Measurements from ENCODE around the gene SLC38A4. TPM values are rescaled to one million over a fixed set of nuclear protein-coding genes. Genes with fewer than 3 reads are reported as not detected.

Gene SLC38A4
- total RNA-seq, 1 donor from 2014 or later = 2.1 TPM

DNA sequence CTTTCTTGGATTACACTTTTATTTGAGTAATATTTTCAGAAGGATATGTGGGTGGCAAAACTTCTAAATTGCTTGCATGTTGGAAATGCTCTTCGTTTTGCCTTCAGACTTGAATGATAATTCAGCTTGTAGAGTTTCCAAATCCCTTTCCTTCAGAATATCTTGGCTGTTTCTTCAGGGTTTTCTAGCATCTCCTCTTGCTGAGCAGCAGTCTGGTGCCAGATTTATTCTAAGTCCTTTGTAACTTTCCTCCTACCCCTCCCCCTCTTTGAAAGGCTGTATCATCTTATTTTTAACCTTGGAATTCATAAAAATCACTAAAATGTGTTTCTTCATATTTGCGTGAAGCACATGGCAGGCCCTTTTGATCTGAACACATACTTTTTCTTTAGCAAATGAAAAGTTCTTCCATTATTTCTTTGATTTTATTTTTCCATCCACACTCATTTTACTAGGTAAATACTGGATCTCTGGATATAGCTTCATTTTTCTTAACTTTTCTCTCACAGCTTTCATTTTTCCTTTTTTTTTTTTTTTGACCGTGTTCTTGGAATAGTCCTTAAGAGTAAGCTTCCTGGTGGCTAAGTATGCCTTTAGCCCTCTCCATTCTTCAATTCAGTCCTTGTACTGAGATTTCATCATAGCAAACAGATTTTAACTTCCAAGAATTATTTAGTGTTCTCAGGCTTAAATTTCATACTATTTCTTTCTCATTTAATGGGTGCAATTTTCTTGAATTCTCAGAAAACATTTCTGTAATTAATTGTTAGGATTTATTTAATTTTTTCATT, 102.0 kb downstream of the SLC38A4 start:
- intact Hi-C loops (cut with micrococcal nuclease) = no loop called here
- no peak for ATAC-seq
- DNase-seq = no peak

GRCh38 chr12:46722394-46723185, 103.2 kb downstream of the SLC38A4 start:
- no peak for ATAC-seq
- intact Hi-C loops (cut with micrococcal nuclease) = no loop called here
- peak; percentile 31 for DNase-seq

GRCh38 chr12:46718495-46718894, 107.3 kb downstream of the SLC38A4 start:
- DNase-seq = no peak
- intact Hi-C loops (cut with micrococcal nuclease) = no loop called here
- ATAC-seq = no peak

DNA sequence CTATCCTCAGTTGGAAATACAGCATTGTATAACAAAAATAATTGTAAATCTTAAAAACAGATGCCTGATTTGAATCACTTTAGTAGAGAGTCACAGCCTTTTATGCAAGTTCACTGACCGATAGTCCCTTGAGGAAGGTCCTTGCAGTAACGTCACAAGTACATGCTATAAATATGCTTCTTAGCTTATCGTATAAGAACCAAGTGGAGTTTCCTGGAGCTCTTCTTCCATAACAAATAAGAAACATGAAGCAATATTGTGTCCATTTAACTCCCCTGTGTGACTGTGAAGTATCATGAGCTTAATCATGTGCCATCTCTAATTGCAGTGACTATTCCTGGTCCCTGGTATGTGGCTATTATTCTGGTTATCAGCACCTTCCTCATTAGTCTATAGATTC, 107.9 kb downstream of the SLC38A4 start:
- ATAC-seq (peak; percentile 45), DNase-seq (no peak)
- intact Hi-C loops (cut with micrococcal nuclease) = no loop called here

DNA sequence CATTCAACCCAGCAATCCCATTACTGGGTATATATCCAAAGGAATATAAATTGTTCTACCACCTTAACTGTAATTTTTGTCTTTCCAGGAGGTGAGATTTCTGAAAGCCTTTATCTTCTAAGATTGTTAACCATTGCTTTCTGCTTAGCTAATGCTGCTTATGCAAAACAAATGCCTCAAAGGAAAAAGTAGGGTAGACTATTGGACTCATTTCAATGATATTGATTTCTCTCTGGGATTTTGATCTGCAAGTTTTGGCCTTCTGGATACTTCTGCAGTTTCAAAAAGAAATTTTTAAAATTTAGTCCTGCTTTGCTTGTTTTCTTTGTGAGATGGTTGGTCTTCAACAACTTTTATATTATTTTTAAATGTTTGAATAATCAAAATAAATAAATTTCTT, 108.6 kb downstream of the SLC38A4 start:
- intact Hi-C loops (cut with micrococcal nuclease) = no loop called here
- no peak for DNase-seq

More for the DNA sequence above, 108.6 kb downstream of the SLC38A4 start:
- ATAC-seq = no peak

All from left ventricle myocardium superior (tissue), 1 donor.